ENCODE results near the gene EDAR.

EDAR gene

DNA sequence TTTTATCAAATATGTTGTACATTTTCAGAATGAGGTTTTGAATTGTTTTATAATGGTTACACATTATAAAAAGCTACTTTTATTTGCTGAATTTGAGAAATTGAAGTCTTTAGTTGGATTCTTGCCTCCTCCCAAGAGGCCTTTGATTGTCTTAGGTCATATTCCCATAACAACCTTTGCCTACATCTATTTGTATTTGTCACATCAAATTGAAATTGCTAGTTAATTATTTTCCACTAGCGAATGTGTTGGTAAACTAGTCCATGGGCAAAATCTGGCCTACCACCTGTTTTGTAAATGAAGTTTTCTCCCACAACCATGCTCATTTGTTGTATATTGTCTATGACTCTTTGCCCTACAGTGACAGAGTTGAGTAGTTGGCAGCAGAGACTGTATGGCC, 142.0 kb downstream of the EDAR start:
- no peak for DNase-seq

GRCh38 chr2:108845923-108846322, 143.1 kb downstream of the EDAR start:
- no peak for DNase-seq
